Subcutaneous abdominal adipose tissue (tissue), 5 donors: ENCODE measurements around the gene POM121L2.

Experiments
- H3K27ac ChIP-seq: one replicate; pipeline ENCODE4 v1.7.0; 2013; ENCODE audit warnings: low read depth, mild to moderate bottlenecking, inconsistent platforms, low read length, moderate library complexity
- H3K27me3 ChIP-seq, 5 donors: one replicate each; pipeline ENCODE4 v1.7.0; 2013; ENCODE audit warnings: low read length in 5 of 5, inconsistent platforms in 1 of 5; ENCODE audit not compliant: control insufficient read depth in 5 of 5, insufficient read depth in 4 of 5
- H3K36me3 ChIP-seq, 5 donors: one replicate each; pipeline ENCODE4 v1.7.0; 2013; ENCODE audit warnings: low read length in 5 of 5; ENCODE audit not compliant: control insufficient read depth in 5 of 5, insufficient read depth in 5 of 5
- H3K4me1 ChIP-seq, 5 donors: one replicate each; pipeline ENCODE4 v1.7.0; 2013; ENCODE audit warnings: low read length in 5 of 5, mild to moderate bottlenecking in 3 of 5, moderate library complexity in 1 of 5; ENCODE audit not compliant: control insufficient read depth in 5 of 5, insufficient read depth in 5 of 5
- H3K4me3 ChIP-seq, 5 donors: one replicate each; pipeline ENCODE4 v1.7.0; 2013; ENCODE audit warnings: low read length in 5 of 5, low read depth in 1 of 5
- H3K9ac ChIP-seq, 5 donors: one replicate each; pipeline ENCODE4 v1.7.0; 2013; ENCODE audit warnings: low read length in 5 of 5, mild to moderate bottlenecking in 4 of 5, moderate library complexity in 3 of 5
- H3K9me3 ChIP-seq, 5 donors: one replicate each; pipeline ENCODE4 v1.7.0; 2013; ENCODE audit warnings: low read length in 5 of 5; ENCODE audit not compliant: control insufficient read depth in 5 of 5
- donor health status: healthy.
- donor health status: healthy.
- donor health status: healthy.
- donor health status: healthy.
- donor health status: healthy.

Gene POM121L2

GRCh38 chr6:27295301-27296079 lies 16.6 kb downstream of the POM121L2 start:
- H3K4me1 ChIP-seq = peaks cover 0 to 6% (median 0%) of the 10 kb centered on the region in 5 donors

DNA sequence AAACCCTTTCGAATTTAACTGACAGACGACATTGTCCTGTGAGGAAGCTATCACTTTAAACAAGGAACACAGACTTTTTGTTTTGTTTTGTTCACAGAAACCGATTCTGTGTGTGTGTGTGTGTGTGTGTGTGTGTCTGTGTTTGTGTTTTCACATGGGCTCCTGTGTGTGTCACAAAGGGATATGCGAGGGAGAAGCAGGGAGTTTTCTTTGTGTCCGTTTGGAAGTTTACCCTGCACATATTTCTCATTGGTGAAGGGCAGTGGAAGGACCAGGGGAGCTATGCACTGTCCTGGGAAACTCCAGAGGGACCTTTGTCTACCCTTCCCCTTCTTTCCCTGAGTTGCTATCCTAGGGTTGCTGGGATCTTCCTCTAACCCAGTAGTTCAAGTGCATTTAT lies 17.7 kb downstream of the POM121L2 start:
- no peak overlapping the region for H3K9ac ChIP-seq
- H3K27me3 ChIP-seq = peaks cover 53 to 74% (median 59%) of the 10 kb centered on the region in 5 donors
- H3K4me1 ChIP-seq = peaks cover 0 to 6% (median 0%) of the 10 kb centered on the region in 5 donors
- H3K9me3 ChIP-seq = peaks cover 0 to 9% (median 3%) of the 10 kb centered on the region in 5 donors
- H3K27ac ChIP-seq = no peak overlapping the region
- no peak overlapping the region for H3K4me3 ChIP-seq
- no peaks in the 10 kb centered on the region for H3K36me3 ChIP-seq

More at GRCh38 chr6:27295301-27296079, 16.6 kb downstream of the POM121L2 start:
- Histone ChIP-seq H3K9me3 (peaks cover 0 to 7% (median 3%) of the 10 kb centered on the region in 5 donors), H3K9ac (no peak overlapping the region), H3K4me3 (no peak overlapping the region), H3K27ac (no peak overlapping the region), H3K36me3 (no peaks in the 10 kb centered on the region), H3K27me3 (peaks cover 44 to 69% (median 54%) of the 10 kb centered on the region in 5 donors)

DNA sequence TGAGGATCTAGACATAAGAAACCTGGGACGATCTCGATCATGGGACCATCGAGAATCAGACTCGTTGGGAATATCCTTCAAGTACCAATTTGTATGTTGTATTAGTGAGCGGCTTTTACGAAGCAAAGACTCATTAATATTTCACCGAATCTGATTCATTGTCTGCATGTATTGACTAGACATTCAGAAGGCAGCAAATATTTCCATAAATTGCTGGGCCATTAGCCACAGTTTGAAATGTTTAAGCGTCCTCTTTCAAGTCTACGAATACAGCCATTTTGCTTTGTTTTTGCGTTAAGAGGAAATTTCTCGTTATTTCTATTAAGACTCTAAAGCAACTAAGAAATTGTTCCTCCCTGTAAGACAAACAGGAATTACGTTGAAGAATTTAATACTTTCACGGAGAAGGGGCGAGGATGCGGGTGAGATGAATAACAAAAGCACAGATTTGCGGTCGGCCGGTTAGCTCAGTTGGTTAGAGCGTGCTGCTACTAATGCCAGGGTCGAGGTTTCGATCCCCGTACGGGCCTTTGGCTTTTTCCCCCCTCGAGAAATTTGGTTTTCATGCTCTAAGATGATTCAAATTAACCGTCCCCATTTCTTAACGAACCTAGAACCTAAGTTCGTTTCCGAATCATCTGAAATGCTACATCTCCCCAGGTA lies 18.5 kb downstream of the POM121L2 start:
- peaks cover 60 to 80% (median 63%) of the 10 kb centered on the region in 5 donors for H3K27me3 ChIP-seq
- H3K9me3 ChIP-seq = peaks cover 0 to 9% (median 3%) of the 10 kb centered on the region in 5 donors
- no peak overlapping the region for H3K27ac ChIP-seq
- no peak overlapping the region for H3K9ac ChIP-seq
- no peak overlapping the region for H3K4me3 ChIP-seq
- H3K36me3 ChIP-seq = no peaks in the 10 kb centered on the region
- peaks cover 0 to 6% (median 0%) of the 10 kb centered on the region in 5 donors for H3K4me1 ChIP-seq

GRCh38 chr6:27290850-27291208 lies 21.2 kb downstream of the POM121L2 start:
- peaks cover 65 to 79% (median 69%) of the 10 kb centered on the region in 5 donors for H3K27me3 ChIP-seq
- H3K27ac ChIP-seq = no peak overlapping the region
- no peaks in the 10 kb centered on the region for H3K36me3 ChIP-seq
- H3K9ac ChIP-seq = no peak overlapping the region
- H3K9me3 ChIP-seq = peaks cover 0 to 9% (median 3%) of the 10 kb centered on the region in 5 donors
- H3K4me3 ChIP-seq = no peak overlapping the region
- peaks cover 0 to under 1% (median 0%) of the 10 kb centered on the region in 5 donors for H3K4me1 ChIP-seq

GRCh38 chr6:27290065-27290849 lies 21.8 kb downstream of the POM121L2 start:
- H3K27ac ChIP-seq = no peak overlapping the region
- H3K9ac ChIP-seq = no peak overlapping the region
- peaks cover 59 to 74% (median 69%) of the 10 kb centered on the region in 5 donors for H3K27me3 ChIP-seq
- H3K36me3 ChIP-seq = no peaks in the 10 kb centered on the region
- H3K9me3 ChIP-seq = peaks cover 0 to 9% (median 3%) of the 10 kb centered on the region in 5 donors
- no peak overlapping the region for H3K4me3 ChIP-seq
- no peaks in the 10 kb centered on the region for H3K4me1 ChIP-seq

DNA sequence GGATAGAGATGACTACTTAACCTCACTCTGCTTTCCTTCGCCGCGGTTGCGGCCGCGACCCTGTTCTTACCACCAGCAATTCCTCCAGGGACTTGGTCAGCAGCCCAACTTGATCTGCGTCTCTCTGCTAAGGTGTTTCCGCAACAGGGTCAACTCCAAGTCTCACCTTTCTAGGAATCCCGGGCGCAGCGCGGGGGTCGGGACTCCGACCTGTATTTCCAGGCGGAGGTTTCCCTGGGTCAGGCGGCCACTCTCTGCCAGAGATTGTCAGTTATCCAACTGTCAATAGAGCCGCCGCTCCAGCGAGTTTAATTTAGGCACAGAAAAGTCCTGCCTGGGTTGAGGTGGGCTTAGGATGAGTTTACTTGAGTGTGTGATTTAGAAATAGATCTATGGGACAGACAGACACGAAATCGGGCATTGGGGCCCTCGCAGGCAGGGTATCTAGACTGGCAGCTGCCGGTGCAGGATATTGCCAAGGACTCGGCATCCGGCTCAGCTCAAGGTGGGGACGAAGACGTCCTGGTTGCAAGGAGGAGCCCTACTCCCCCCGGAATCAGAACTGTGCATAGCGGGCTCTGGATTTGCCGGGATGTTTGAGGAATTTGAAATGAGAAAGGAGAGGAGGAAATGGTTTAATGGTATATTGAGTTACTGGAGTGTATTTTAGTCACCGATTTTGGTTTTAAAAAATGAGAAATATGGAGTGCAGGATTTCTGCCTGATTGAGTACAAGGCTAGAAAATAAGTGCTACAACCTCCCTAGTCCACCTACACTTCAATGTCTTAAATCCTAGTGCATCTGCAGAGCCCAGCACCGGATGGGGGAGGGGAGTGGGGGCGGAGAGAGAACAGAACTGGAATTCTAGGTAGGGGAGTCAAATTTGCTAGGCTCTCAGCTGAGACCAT lies 23.7 kb downstream of the POM121L2 start:
- Histone ChIP-seq H3K27me3 (peaks cover 51 to 66% (median 65%) of the 10 kb centered on the region in 5 donors), H3K4me3 (no peak overlapping the region), H3K36me3 (no peaks in the 10 kb centered on the region), H3K9me3 (peaks cover 0 to 8% (median 4%) of the 10 kb centered on the region in 5 donors), H3K9ac (no peak overlapping the region), H3K4me1 (no peaks in the 10 kb centered on the region), H3K27ac (no peak overlapping the region)

DNA sequence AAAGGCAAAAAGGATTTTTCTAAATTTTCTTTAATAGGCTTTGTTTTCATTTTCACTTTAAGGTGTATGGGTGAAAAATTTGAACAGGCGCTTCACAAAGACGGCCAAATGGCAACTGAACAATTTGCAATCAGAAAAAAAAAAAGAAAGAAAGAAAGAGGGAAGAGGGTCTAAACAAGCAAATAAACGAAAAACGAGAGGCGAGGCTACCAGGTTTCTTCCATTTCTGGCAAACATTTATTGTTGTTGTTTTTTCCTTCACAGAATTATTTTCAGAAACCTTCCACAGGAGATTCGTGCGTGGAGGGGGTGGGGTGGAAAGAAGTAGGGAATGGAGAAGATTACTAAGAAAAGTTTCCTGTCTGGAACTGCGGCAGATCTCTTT lies 24.3 kb downstream of the POM121L2 start:
- H3K4me3 ChIP-seq = no peak overlapping the region
- H3K27me3 ChIP-seq = peaks cover 53 to 69% (median 67%) of the 10 kb centered on the region in 5 donors
- no peaks in the 10 kb centered on the region for H3K4me1 ChIP-seq
- H3K9ac ChIP-seq = no peak overlapping the region
- H3K36me3 ChIP-seq = no peaks in the 10 kb centered on the region
- peaks cover 0 to 11% (median 4%) of the 10 kb centered on the region in 5 donors for H3K9me3 ChIP-seq
- no peak overlapping the region for H3K27ac ChIP-seq

DNA sequence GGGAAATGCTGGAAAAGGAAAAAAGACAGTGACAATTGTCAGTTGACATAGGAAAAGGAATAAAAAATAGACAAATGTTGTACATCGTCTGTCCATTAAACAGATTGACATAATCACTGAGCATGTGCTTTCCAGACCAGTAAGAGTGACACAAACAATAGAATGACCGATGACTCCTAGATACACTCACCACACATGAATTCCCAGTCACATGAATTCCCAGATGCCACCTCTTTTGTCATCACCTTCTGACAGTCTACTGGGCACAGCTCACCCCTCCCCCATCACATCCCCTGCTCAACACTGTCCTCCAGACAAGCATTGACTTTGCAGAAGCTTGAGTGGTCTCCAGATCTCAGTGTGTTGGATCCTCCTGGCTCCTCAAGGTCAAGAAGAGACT lies 25.9 kb downstream of the POM121L2 start:
- H3K27me3 ChIP-seq = peaks cover 48 to 69% (median 65%) of the 10 kb centered on the region in 5 donors
- H3K4me1 ChIP-seq = peaks cover 0 to 2% (median 0%) of the 10 kb centered on the region in 5 donors

GRCh38 chr6:27283279-27283678 lies 28.8 kb downstream of the POM121L2 start:
- Histone ChIP-seq H3K27ac (no peak overlapping the region), H3K27me3 (peaks cover 33 to 59% (median 41%) of the 10 kb centered on the region in 5 donors), H3K9ac (no peak overlapping the region), H3K4me1 (peaks cover 2 to 19% (median 13%) of the 10 kb centered on the region in 5 donors), H3K9me3 (peaks cover 0 to 7% (median 0%) of the 10 kb centered on the region in 5 donors), H3K4me3 (no peak overlapping the region), H3K36me3 (no peaks in the 10 kb centered on the region)

More for the DNA sequence above, 25.9 kb downstream of the POM121L2 start:
- Histone ChIP-seq H3K4me3 (no peak overlapping the region), H3K36me3 (no peaks in the 10 kb centered on the region), H3K9ac (no peak overlapping the region), H3K27ac (no peak overlapping the region), H3K9me3 (peaks cover 0 to 10% (median 4%) of the 10 kb centered on the region in 5 donors)
